NCI-H2196 treated with DMSO at 0.1 percent for 48 hours (cell line): ENCODE data around the gene ARL14EP.

Experiments used
- DNase-seq: peaks from one replicate; lab custom pipeline; 2025; ENCODE audit not compliant: unreplicated experiment; lab: John Stamatoyannopoulos, UW

Gene ARL14EP

DNA sequence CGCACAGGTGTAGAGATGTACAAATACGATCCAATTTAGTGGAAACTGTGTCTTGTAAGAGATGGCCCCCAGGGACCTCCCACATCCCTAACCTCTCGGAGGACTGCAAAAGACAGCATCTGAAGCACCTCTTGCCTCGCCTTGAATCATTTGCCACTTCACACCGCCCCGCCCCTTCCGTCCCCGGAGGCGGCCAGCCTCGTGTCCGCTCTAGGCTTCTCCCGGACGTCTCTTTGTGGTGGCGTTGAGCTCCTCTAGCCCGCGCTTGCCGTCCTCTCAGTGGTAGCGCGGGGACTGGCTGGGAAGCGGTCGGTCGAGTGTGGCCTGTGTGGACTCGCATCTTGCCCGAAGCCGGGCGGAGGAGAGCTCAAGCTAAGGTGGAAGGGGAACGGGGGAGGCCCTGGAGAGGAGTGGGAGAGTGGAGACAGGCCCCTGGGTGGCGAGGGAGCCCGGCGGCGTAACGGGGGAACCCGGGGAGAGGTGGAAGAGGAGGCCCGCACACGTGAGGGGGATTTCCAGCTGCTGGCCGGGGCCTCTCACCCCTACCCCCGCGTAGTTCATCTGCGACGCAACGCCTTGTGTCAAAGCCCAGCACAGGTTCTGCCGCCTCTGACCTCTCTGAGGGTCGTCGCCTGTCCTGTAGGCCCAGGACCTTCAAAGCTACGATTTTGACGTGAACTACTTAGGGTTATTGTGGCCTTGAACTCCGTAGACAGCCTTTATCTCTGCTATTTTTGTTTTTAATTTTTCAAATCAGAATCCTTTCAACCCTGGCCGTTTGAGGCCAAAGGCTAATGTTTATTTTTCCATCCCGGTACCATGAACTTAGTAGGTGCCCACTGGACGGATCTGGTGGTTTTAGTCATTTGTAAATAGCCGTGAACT, at the start of gene ARL14EP:
Gene ARL14EP, plus strand, starts transcription at position 279 of the 885 bp plus-strand sequence. CDS start 7,845 bp downstream, outside the sequence.
- DNase-seq = peak; percentile 87

DNA sequence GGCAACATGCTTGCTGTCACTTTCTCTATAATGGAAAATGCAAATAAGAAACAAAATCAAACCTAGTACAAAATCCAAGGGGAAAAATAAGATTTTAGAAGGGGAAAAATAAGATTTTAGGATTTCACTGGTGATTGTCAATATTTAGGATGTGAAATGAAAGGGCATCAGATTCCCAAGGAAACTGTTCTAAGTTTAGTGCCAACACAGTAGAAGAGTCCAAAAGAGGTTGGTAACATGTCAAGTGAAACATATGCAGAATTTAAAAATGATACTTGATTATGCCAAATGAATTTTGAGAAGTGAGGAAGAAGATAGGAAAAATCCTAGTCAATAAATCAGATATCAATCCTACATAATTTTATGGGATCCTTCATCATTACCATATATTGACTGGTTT, 45.7 kb upstream of the ARL14EP start:
- no peak for DNase-seq

DNA sequence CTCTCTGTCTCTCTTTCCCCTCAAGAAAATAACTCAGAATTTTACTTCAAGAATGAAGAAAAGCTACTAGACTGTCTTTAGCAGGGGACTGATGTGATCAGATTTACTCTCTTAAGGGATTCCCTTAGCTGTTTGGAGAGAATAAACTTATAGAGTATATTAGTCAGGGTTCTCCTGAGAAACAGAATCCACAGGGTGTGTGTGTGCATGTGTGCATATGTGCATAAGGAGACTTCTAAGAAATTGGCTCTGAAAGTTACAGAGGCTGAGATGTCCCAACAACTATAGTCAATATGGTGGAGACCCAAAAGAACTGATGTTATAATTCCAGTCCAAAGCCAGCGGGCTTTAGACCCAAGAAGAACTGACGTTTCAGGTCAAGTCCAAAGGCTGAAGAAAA, 43.1 kb upstream of the ARL14EP start:
- no peak for DNase-seq

DNA sequence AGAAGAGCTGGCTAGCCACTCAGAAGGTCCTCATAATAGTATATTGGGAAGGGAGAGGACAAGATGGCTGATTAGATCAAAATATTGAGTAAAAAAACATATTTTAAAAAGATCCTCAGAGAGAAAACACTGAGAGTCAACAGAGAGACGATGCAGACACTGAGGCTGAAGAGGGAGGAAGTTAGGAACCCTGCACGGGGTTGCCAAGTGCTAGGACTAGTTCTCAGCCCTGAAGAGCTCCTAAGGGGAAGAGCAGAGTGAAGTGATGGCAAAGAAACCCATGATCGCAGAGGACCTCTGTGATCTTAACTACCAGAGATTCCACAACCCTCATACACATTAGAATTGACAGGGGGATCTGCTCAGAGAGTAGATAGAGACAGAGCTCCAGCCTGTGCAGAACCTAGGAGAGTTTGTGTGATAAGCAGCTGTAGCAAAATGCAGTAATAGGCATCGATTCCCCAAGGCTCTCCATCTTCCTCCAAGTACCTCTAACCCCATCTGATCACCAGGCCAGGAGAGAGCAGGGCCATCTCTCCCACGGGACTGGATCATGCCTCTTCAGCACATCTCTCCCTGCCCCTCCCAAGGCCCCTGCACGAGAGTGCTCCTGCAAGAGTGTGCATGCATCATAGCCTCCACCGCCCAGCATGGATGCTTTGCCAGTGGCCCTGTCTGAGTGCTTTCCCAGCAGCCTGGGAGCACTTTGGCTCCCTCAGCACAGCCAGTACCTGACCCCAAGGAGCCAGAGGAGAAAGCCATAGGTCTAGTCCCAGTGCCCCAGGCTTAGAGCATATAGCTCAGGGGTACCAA, 41.2 kb upstream of the ARL14EP start:
- no peak for DNase-seq

DNA sequence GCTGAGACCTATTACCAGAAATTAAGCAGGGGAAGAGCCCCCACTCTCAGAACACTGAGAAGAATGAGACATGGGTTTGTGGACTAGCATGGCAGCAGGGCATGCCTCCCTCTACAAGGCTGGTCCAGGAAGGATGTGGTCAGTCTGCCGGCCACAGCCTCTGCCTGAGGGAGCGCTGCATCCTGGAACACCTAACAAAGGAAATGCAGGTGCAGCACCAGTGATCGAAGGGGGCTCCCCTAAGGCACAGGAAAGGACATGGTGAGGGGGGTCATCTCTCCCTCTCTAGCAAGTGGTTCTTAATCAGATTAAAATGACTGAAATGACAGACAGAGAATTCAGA, 40.6 kb upstream of the ARL14EP start:
- no peak for DNase-seq

DNA sequence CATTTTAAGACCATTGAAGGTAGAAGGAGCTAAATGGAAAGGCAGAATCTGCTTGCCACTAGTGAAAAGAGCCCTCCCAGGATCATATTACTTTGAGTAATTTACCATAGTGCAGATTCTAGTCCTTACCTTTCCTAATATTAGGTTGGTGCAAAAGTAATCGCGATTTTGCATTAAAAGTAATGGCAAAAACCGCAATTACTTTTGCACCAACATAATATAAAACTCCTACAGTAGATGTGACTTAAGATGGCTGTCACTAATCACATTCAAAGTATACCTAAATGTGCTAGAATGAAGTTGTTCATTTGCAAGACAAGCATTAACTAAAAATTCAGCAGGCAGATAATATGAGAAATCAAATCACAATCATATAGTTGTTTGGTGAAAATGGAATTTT, 38.1 kb upstream of the ARL14EP start:
- no peak for DNase-seq

DNA sequence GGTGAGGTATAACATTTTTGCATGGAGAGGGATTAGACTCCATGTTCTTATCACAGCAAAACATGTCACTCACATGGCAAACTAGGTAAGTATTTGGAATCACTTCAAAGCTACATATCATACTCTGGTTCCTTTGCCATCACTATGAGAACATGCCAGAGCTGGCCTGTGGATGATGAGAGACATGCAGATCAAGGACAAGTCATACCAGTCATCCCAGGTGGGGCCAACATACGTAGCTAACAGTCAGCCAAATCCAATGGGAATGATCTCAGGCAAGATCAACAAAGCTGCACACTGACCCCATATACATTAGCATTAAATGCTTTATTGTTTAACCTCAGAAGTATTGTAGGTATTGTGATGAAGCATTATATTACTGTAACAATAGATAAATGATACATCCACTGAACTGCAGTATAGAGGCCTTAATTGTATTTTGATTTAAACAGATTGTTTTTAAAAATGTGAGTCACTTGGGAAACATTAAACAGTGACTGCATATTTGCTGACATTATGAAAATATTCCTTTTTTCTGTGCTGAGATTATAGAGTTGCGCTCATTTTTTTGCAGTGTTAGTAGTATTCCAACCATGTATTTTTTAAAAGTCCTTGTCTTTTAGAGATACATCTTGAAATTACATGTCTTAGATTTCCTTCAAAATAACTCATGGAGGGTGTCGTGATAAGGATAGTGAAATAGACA, 37.3 kb upstream of the ARL14EP start:
- no peak for DNase-seq

DNA sequence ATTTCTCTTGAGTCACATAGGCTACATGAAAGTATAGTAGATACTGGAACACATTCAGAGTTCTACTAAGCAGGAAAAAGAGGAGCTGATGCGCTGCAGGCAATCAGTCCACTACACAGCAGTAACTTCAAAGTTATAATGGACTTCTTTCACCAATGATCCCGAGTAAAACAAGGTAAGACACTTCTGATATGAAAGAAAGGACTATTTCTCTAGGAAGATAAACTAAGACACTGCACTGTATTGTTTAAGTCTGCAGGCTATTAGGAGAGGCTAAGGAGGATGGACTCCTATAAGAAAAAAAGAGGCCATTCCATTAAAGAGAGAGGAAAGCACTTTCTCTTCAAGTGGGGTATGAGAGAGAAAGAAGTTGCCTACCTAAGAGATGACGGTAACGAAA, 31.6 kb upstream of the ARL14EP start:
- DNase-seq = no peak

DNA sequence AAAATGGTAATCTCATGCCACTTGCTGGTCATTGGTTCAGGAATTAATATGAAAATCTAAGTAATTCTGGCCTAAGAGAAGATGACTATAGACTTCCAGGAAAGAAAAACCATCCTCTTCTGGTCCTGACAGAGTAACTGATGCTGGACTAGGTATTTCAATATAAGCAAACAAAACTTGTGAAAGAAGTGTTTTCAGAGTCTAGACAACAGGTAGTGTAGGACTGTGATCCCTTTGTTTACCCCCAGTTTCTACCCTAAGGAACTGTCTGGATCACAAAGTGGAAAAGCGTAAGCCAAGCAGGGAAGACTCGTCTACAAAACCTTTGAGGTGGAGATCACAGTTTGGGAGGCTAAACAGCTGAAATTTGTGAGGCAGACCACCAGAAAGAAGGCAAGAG, 30.4 kb upstream of the ARL14EP start:
- no peak for DNase-seq

DNA sequence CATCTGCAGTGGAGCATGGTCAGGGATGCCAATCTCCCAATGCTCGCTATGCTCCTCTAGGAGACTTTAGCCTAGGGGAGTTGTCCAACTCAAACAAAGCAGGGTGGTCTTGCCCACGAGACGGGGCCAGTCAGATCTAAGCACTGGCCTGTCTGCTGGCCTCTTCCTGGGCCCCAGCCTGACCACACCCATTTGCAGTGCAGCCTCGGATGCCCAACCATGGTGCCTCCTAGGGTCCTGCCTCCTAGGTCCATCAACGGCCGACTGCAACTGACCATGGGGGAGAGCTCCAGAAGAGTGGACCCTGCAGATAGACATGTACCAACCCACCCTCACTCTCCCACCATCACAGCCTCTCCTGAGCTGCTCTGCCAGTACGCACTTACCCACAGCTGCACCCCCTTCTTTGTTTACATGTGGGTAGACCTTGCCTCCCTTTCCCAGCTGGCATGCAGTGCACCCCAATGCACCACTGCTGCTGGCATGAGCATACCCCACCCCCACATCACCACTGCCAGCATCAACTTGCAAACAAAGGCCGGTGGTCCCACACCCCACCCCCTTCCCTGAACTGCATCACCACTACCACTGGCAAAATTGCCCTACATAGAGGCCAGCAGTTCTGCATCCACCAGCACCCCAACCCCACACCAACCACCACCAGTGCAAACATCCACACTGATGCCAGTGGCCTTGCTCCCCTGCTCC, 27.6 kb upstream of the ARL14EP start:
- no peak for DNase-seq

DNA sequence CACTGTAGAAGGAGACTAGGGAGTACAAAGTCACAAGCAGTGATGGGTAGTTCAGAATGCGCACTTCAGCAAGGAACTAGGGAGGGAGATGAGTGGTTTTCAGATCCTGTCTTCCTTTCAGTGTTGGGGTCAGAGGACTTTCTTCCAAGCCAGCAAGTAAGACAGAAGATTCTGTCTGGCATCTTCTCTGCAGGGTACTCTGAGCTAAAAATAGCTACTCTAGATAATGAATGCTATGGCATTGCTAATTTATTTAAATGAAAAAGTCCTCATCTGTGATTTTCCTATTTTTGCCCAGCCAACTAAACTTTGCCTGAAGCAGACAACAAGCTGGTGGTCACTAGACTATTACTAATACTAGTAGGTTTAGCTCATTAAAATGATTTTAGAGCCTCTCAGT, 18.3 kb upstream of the ARL14EP start:
- no peak for DNase-seq

DNA sequence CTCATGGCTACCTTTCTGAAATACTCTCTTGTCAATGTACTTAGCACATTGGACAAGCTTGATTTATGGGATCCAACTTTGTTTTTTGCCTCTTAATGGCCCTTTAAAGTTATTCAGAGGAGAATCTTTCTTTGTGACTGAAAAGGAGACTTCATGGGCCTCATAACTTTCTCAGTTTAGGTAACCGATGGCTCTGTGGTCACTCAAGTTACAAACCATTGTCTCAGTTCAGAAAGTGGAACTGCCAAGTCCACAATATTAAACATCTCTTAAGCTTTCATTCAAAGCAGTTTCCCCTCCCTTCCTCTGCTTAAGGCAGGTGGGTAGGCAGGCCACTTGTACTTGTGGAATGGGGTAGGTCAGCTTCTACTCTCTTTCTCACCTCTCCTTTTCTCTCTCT, 12.3 kb upstream of the ARL14EP start:
- DNase-seq = no peak

DNA sequence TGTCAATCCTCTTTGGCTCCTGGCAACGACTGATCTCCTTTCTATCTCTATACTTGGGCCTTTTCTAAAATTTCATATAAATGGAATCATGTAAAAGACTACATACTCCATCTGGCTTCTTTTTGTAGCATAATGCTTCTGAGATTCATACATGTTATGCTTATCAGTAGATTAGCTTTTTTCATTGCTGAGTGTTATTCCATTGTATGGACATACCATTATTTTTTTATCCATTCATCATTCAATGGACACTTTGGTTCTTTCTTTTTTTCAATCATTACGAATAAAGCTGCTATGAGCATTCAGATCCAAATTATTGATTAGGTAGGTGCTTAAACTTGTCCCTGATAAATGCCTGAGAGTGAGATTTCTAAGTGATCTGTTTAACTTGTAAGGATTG, 11.7 kb upstream of the ARL14EP start:
- DNase-seq = no peak

DNA sequence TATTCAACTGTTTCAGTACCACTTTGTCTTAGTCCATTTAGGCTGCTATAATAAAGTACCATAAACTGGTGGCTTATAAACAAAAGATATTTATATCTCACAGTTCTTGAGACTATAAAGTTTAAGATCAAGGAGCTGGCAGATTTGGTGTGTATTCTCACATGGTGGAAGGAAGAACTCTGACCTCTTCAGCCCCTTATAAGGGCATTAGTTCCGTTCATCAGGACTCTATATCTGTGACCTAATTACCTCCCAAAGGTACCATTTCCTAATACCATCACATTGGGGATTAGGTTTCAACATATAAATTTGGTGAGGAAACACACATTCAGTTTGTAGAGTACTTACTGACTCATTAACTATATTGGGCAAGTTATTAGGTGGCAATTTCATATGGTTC, 10.7 kb upstream of the ARL14EP start:
- DNase-seq = no peak

DNA sequence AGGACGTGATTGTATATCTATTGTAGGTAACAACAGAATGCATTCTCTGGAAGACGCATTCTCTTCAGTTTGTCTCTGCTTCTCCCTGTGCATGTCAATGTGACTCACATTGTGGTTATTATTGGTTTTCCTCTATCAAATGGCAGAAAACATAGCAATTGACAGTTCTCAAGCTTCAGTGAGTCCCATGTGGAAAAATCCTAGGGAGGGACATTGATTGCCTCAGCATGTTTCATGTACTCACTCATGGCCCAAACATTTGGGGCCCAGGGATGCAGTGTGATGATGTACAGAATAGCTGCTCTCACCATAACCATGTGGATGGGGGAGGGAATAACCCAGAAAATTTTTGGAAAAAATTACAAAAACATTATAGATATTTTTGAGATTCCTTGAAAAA, 9.3 kb upstream of the ARL14EP start:
- DNase-seq = no peak

DNA sequence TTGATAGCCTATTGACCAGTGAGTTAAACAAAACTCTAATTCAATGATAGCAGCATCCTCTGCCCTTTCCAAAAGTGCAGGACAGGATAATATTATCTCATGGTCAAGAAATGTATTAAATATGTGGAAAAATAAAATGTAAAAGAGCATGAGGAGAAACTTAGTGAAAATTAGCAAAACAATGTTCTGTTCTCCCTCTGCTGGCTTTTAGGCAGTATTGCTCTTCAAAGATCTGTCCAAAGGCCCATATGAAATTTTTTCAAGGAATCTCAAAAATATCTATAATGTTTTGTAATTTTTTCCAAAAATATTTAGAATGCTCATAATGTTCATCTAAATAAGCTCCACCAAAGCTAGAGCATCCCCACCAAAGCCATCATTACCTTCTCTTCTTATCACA, 8.3 kb upstream of the ARL14EP start:
- DNase-seq = no peak

DNA sequence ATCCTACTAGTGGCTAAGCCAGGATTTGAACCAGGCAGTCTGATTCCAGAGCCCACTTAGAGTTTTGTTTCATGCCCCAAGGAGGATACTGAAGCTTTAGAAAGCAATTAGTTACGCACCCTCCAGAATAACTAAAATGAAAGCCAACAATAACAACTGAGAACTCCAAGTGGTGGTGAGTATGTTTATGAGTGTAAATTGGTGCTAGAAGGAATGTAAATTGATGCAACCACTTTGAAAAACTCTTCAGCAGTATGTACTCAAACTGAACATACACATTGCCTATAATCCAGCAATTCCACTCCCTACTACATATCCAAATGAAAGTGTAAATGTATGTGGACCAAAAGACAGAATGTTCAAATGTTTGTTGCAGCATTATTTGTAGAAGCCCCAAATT, 6.7 kb upstream of the ARL14EP start:
- no peak for DNase-seq

DNA sequence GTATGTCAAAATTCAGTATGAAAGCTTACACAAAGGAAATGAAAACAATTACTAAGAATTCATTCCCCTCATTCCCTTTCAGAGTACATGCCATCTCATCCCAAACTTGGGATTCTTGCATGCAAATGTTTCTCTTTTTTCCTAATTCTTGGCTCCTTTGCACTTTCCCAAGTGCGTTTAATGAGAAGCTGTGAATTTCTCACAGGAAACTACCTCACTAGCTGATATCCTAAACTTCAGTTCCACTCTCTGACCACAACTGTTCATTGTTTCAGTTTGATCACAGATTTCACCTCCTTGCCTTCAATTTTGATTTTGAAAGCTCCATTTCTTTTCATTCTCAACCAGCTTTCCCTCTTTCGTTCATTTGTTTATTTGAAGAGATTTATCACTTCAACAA, 5.9 kb upstream of the ARL14EP start:
- no peak for DNase-seq

DNA sequence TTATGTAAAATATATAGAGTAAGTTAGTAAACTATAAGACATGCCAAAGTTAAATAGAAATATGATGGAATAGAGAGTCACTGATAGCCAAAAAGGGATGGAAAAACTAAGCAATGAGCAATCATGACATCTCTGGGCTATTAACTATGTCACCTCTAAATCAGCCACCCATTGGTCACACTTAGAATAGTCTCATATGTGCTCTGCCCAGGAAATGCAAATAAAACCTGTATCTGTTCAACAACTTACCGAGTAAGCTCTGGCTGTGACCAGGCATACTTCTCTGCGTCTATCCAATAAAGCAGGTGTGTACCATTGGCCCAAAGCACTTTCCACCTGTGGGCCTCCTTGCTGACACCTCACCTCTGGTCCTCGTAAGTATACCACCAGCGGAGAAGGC, 1.6 kb upstream of the ARL14EP start:
- no peak for DNase-seq

DNA sequence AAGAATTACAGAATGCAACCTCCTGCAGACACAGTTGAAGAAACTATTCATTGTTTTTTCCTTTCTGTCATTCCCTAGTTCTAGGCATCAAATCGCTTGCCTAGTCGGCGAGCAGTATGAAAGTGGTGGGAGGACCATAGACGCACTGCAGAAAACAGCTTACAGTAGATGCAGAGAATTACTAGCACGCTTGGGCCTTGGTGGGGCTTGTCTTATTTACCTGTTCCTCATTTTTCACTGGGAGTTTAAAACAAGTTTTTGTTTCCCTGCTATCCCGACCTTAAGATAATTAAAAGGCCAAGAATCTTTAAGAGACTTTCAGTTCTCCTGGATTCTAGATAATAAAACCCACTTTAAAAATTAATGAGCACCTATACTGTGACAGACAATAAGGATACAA, 713 bp upstream of the ARL14EP start:
- DNase-seq = no peak

DNA sequence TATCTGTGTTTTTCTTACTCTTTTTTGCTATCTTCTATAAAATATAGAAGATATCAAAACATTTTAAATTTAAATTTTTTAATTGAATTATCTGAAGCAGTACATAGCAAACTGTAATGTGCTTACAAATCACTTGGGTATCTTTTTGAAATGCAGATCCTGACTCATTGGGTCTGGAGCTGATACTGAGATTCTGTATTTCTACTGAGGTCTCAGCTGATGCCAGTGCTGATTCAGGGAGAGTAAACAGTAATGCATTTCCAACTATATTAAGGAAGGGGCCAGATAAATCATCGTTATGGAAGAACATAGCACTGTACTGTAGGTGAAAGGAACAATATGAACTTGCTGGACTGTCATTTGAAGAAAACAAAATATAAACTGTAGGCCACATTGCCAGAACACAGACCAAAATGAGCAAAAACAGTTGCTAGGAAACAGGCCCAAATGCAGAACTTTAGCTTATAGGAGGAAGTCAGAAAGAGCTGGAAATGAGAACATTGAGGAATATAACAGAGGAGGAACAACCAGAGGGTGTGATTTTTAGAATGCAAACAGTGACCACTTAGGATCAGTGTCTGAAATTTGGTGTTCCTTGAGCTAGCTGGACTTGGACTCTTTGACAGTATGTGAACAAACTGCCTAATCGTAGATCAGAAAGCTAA, 3.3 kb downstream of the ARL14EP start:
- no peak for DNase-seq
